Measurements from ENCODE around the gene RCOR3.

DNA sequence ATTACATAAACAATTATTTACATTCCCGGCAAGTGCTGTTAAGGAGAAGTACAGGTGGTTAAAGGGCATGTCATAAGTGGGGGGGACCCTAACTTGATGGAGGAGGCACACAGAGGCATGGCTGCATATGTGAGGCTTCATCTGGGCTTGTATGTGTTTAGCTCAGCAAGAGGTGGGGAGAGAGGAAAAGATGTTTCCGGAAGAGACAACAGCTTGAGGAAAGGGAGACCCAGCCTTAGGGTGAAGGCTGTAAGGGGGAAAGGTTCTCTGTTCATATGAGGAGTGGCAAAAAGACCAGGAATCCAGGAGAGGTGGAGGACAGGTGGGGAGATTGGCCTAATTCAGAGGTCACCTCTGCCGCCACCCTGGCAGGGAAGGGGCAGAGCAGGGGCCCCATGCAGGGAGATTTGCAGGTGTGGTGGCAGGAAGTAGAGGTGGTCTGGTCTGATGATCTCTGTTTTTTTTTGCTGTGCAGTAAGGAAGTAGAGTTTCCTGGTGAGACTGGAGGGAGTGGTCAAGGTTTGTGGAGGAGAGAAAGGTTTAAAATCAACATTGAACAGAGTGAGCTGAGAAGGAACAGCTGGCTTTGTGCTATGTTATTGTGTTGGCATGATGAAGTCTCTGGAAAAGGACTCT lies 76.5 kb downstream of the RCOR3 start:
- TF ChIP-seq, protein P1, sequence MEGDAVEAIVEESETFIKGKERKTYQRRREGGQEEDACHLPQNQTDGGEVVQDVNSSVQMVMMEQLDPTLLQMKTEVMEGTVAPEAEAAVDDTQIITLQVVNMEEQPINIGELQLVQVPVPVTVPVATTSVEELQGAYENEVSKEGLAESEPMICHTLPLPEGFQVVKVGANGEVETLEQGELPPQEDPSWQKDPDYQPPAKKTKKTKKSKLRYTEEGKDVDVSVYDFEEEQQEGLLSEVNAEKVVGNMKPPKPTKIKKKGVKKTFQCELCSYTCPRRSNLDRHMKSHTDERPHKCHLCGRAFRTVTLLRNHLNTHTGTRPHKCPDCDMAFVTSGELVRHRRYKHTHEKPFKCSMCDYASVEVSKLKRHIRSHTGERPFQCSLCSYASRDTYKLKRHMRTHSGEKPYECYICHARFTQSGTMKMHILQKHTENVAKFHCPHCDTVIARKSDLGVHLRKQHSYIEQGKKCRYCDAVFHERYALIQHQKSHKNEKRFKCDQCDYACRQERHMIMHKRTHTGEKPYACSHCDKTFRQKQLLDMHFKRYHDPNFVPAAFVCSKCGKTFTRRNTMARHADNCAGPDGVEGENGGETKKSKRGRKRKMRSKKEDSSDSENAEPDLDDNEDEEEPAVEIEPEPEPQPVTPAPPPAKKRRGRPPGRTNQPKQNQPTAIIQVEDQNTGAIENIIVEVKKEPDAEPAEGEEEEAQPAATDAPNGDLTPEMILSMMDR (IDR thresholded peaks at IDR 0.05), result no peak
- TF ChIP-seq POLR2A (IDR thresholded peaks at IDR 0.05), result no peak
